GM18519 (cell line): ENCODE results near the gene ADGRL3.

Experiments
- ATAC-seq: cut with Tn5 transposase; IDR thresholded peaks from one replicate; pipeline ENCODE4 v1.9.1; 2021; ENCODE audit warnings: mild to moderate bottlenecking, moderate library complexity; ENCODE audit not compliant: unreplicated experiment, low FRiP score

Gene ADGRL3

GRCh38 chr4:62015043-62015739, 815.1 kb downstream of the ADGRL3 start:
- no peak for ATAC-seq

- ATAC-seq, result no peak
Measured at GRCh38 chr4:62018537-62018936, 818.4 kb downstream of the ADGRL3 start.

GRCh38 chr4:62023633-62024032, 823.5 kb downstream of the ADGRL3 start:
- no peak for ATAC-seq

- ATAC-seq, result no peak
Measured at GRCh38 chr4:62028745-62029144, 828.6 kb downstream of the ADGRL3 start.

GRCh38 chr4:62030958-62031357, 830.8 kb downstream of the ADGRL3 start:
- ATAC-seq, result no peak

GRCh38 chr4:62037571-62037970, 837.4 kb downstream of the ADGRL3 start:
- ATAC-seq, result no peak

GRCh38 chr4:62051332-62051731, 851.2 kb downstream of the ADGRL3 start:
- ATAC-seq, result no peak

GRCh38 chr4:62053974-62054373, 853.8 kb downstream of the ADGRL3 start:
- ATAC-seq, result no peak

- ATAC-seq, result no peak
Measured at GRCh38 chr4:62057031-62057430, 856.9 kb downstream of the ADGRL3 start.

GRCh38 chr4:62058571-62058970, 858.4 kb downstream of the ADGRL3 start:
- no peak for ATAC-seq

- no peak for ATAC-seq
Measured at GRCh38 chr4:62070291-62070852, 870.2 kb downstream of the ADGRL3 start.

GRCh38 chr4:62075089-62075488, 875.0 kb downstream of the ADGRL3 start:
- ATAC-seq, result no peak

- no peak for ATAC-seq
Measured at GRCh38 chr4:62075521-62075920, 875.4 kb downstream of the ADGRL3 start.

GRCh38 chr4:62077406-62077805, 877.3 kb downstream of the ADGRL3 start:
- no peak for ATAC-seq

GRCh38 chr4:62080431-62080830, 880.3 kb downstream of the ADGRL3 start:
- ATAC-seq, result no peak

GRCh38 chr4:62087706-62088105, 887.6 kb downstream of the ADGRL3 start:
- ATAC-seq, result no peak

GRCh38 chr4:62093735-62094134, 893.6 kb downstream of the ADGRL3 start:
- no peak for ATAC-seq

GRCh38 chr4:62096881-62097280, 896.8 kb downstream of the ADGRL3 start:
- ATAC-seq, result no peak

- no peak for ATAC-seq
Measured at GRCh38 chr4:62115216-62115615, 915.1 kb downstream of the ADGRL3 start.

- no peak for ATAC-seq
Measured at GRCh38 chr4:62117886-62118285, 917.8 kb downstream of the ADGRL3 start.

GRCh38 chr4:62118558-62118957, 918.4 kb downstream of the ADGRL3 start:
- no peak for ATAC-seq

GRCh38 chr4:62119195-62119594, 919.1 kb downstream of the ADGRL3 start:
- no peak for ATAC-seq
